ENCODE measurements around the gene IL4I1. TPM values are rescaled to one million over a fixed set of nuclear protein-coding genes. Genes with fewer than 3 reads are reported as not detected.

The IL4I1 gene
- polyA plus RNA-seq, 1 experiment = 0.30 TPM

DNA sequence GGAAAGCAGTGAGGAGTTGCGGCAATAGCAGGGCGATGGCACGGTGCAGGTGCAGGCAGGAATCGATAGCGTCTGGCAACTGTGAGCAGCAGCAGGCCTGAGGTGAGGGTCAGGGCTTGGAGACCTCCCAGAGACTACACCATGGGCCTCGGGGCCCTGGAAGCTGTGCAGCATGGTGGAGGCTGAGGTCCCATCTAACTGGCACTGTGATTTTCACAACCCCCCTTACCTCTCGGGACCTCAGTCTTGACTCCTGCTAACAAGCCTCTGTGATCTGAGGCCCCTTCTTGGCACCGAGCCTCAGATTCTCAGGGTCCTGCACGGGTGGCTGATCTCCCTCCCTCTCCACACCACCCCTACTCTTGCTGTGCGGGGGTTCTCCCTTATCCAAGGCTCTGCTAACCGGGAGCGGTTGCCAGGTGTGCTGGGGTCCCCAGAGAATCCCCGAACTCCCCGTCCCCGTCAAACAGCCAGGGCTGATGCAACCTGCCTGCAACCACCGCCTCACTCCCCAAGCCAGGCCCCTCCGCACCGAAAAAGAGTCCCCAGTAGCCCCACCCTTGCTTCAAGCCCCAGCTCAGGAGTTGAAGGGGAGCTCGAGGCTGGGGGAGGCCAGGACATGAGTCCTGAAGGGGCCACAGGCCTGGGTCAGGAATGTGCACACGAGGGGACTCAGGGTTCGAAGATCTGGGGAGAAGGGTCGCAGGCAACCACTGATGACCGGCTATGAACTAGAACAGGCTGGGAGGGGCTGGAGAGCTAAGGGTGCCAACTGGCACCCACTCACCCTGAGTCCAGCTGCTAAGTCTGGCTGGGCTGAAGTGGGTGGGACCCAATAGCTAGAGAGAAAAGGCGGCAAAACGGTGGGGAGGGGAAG lies 27.6 kb upstream of the IL4I1 start:
- no peak overlapping the region for H3K4me3 ChIP-seq (ENCODE audit: low read depth, low read length)
- no peak for DNase-seq (ENCODE audit: low read depth, low spot score)
- peak overlapping the region; percentile 39 for H3K27ac ChIP-seq (ENCODE audit: low read depth, low read length)
- H3K27me3 ChIP-seq (ENCODE audit: control insufficient read depth, insufficient read depth, low read length) = no peaks in the 10 kb centered on the region
- TF ChIP-seq, protein P1, sequence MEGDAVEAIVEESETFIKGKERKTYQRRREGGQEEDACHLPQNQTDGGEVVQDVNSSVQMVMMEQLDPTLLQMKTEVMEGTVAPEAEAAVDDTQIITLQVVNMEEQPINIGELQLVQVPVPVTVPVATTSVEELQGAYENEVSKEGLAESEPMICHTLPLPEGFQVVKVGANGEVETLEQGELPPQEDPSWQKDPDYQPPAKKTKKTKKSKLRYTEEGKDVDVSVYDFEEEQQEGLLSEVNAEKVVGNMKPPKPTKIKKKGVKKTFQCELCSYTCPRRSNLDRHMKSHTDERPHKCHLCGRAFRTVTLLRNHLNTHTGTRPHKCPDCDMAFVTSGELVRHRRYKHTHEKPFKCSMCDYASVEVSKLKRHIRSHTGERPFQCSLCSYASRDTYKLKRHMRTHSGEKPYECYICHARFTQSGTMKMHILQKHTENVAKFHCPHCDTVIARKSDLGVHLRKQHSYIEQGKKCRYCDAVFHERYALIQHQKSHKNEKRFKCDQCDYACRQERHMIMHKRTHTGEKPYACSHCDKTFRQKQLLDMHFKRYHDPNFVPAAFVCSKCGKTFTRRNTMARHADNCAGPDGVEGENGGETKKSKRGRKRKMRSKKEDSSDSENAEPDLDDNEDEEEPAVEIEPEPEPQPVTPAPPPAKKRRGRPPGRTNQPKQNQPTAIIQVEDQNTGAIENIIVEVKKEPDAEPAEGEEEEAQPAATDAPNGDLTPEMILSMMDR (IDR thresholded peaks at IDR 0.05; ENCODE audit: low read depth, low read length) = no peak
- ChIA-PET CTCF (no interaction called here), POLR2A (no interaction called here)
- peaks cover 5% of the 10 kb centered on the region; the same call in 1 of the 2 replicates for H3K9me3 ChIP-seq (ENCODE audit: control insufficient read depth, insufficient read depth, low read length)

DNA sequence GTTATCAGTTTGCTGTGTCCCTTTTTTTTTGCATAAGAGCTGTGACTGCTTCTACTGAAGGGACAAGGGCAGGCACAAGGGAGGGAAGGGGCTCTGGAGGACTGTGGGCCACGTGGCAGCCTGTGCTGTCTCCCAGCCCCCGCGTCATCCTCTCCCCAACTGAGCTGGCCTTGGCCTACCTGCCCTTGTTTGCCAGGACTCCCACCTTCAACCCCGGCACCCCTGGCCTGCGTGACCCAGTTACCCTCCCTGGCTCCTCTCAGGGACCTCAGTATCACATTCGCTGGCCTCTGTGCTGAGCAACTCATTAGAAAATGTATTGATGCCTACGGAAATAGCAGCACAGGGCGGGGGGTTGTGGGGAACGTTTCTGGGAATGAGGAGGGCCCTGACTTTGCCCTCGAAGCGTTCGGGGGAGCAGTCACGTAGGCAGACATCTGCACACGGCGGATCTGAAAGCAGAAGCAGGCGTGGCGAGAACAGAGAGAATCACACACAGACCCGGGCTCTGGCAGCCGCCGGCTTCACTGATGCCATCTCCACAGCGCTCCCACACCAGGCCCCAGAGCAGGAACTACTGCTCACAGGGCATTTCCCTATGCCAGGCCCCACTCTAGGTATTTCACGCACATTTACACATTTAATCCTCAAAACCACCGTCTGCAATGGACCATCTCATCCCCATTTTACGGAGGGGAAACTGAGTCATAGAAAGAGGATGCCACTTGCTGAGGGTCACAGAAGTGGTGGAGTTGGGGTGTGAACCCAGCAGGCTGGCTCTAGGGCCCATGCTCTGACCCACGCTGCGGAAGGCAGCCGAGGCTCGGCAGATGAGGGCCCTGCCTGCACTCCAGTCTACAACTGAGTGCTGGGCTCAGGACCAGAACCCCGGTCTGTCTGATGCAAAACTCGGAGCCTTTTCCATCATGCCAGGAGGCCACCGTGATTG lies 26.6 kb upstream of the IL4I1 start:
- ChIA-PET POLR2A (no interaction called here), CTCF (no interaction called here)
- Histone ChIP-seq H3K27ac (ENCODE audit: low read depth, low read length) (no peak overlapping the region), H3K27me3 (ENCODE audit: control insufficient read depth, insufficient read depth, low read length) (no peaks in the 10 kb centered on the region), H3K4me3 (ENCODE audit: low read depth, low read length) (no peak overlapping the region), H3K9me3 (ENCODE audit: control insufficient read depth, insufficient read depth, low read length) (no peaks in the 10 kb centered on the region; the same call in 1 of the 2 replicates)
- no peak for DNase-seq (ENCODE audit: low read depth, low spot score)
- TF ChIP-seq, protein P1 (IDR thresholded peaks at IDR 0.05; ENCODE audit: low read depth, low read length) = no peak

DNA sequence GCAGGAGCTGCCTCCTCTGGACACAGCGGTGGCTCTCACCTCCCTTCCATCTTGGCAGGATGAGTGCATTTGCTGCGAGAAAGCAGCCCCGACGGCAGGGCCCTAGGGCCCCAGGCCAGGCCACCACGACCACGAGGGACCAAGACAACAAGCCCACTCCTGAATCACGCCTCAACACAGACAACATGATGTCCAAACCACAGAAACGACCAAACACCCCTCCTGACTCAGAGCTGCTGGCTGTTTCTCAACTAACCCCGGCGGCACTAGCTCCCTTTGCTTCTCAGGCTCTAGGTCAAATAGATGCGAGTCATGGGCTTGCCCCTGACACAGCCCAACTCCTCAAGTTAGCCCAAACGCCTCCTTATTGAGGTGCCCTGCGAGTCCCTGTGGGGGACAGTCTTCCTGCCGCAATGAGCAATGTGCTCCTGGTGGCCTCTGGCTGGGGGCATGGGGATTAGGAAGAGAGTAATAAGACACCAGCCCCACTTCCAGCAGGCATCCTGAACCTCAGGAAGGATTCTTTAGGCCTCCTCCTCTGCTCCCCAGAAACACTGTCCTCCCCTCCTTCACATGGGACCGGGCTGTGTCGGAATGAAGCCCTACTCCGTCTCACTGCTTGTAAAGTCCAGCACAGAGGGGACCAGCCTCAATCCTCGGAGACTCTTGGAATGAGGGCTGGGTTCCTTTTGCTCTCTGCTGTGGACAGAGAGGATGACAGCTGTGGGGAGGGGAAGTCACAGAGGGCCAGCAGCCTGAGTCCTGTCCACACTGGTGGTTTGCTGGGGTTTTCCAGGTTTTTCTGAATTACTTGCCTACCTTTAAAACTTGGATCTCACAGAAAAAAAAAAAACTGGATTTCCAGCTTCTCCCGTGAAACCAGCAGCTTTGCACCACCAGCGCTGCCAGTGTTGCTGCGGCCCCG lies 25.4 kb upstream of the IL4I1 start:
- H3K27ac ChIP-seq (ENCODE audit: low read depth, low read length) = peak overlapping the region; percentile 70
- no peaks in the 10 kb centered on the region; the same call in 1 of the 2 replicates for H3K9me3 ChIP-seq (ENCODE audit: control insufficient read depth, insufficient read depth, low read length)
- peak; percentile 29 for DNase-seq (ENCODE audit: low read depth, low spot score)
- no peak overlapping the region for H3K4me3 ChIP-seq (ENCODE audit: low read depth, low read length)
- no peaks in the 10 kb centered on the region for H3K27me3 ChIP-seq (ENCODE audit: control insufficient read depth, insufficient read depth, low read length)
- ChIA-PET CTCF (no interaction called here), POLR2A (no interaction called here)
- TF ChIP-seq, protein P1 (IDR thresholded peaks at IDR 0.05; ENCODE audit: low read depth, low read length) = no peak

DNA sequence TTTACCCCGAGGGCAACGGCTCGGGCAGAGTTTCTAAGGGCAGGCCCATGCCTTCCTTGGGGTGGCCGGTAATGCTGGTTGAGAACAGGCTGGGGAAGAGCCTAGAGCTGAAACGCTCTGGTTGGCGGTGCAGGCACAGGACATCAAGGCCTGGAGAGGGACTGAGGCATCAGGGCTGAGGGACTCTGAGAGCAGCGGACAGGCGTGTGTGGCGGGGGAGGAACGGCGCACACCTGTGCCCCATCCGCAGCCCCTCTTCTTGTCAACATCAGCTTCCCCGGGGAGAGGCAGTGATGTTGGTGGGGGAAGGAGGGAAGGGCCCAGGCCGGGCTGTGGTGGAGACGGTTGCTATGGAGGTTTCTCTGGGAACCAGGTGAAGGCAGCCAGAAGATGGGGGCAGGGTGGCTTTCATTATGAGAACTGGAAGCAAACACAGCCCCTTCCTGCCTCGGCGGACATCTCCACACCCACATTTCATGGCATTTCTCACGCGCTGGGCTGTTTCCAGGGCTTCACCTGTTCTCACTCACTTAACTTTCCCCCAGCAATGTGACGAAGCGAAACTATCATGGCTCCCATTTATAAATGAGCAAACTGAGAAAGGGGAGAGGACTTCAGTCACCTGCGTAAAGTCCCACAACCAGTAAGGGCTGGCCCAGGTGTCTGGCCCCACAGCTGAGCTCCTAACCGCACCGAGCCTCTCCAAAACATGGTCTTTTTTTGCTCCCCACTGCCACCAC lies 24.1 kb upstream of the IL4I1 start:
- CTCF ChIA-PET = no interaction called here
- H3K27me3 ChIP-seq (ENCODE audit: control insufficient read depth, insufficient read depth, low read length) = no peaks in the 10 kb centered on the region
- no peak overlapping the region for H3K27ac ChIP-seq (ENCODE audit: low read depth, low read length)
- H3K4me3 ChIP-seq (ENCODE audit: low read depth, low read length) = no peak overlapping the region
- no peaks in the 10 kb centered on the region; the same call in 1 of the 2 replicates for H3K9me3 ChIP-seq (ENCODE audit: control insufficient read depth, insufficient read depth, low read length)
- POLR2A ChIA-PET = no interaction called here
- no peak for DNase-seq (ENCODE audit: low read depth, low spot score)
- TF ChIP-seq, protein P1 (IDR thresholded peaks at IDR 0.05; ENCODE audit: low read depth, low read length) = no peak
